Liver (tissue), 9 donors: Measurements from ENCODE around the gene SPEG. TPM values are rescaled to one million over a fixed set of nuclear protein-coding genes. Genes with fewer than 3 reads are reported as not detected.

ENCODE experiments used
- DNase-seq: peaks from one replicate; pipeline ENCODE4 v3.0.0-alpha.2; 2017; ENCODE audit warnings: low spot score
- H3K27ac ChIP-seq, 2 donors: one replicate each; pipeline ENCODE4 v1.7.0; 2013; ENCODE audit warnings: inconsistent platforms in 2 of 2, low read length in 2 of 2, control low read depth in 1 of 2, low read depth in 1 of 2, mild to moderate bottlenecking in 1 of 2
- H3K27me3 ChIP-seq, 4 donors: one replicate each; pipeline versions ENCODE4 v1.6.1 to v1.7.0; 2013; ENCODE audit warnings: low read length in 3 of 4, inconsistent platforms in 1 of 4, mild to moderate bottlenecking in 1 of 4, moderate library complexity in 1 of 4; ENCODE audit not compliant: control insufficient read depth in 4 of 4, insufficient read depth in 4 of 4
- H3K36me3 ChIP-seq, 4 donors: one replicate each; pipeline versions ENCODE4 v1.6.1 to v1.7.0; 2013; ENCODE audit warnings: low read length in 3 of 4, mild to moderate bottlenecking in 3 of 4, low read depth in 1 of 4, moderate library complexity in 1 of 4; ENCODE audit not compliant: control insufficient read depth in 4 of 4, insufficient read depth in 3 of 4
- H3K4me1 ChIP-seq, 4 donors: one replicate each; pipeline versions ENCODE4 v1.6.1 to v1.7.0; 2013; ENCODE audit warnings: low read length in 3 of 4, mild to moderate bottlenecking in 3 of 4, moderate library complexity in 1 of 4; ENCODE audit not compliant: control insufficient read depth in 4 of 4, insufficient read depth in 4 of 4
- H3K4me3 ChIP-seq, 3 donors: one replicate each; pipeline versions ENCODE4 v1.6.1 to v1.7.0; 2013; ENCODE audit warnings: low read length in 3 of 3, control low read depth in 1 of 3, low read depth in 1 of 3, mild to moderate bottlenecking in 1 of 3
- H3K9ac ChIP-seq, 2 donors: one replicate each; pipeline ENCODE4 v1.7.0; 2013; ENCODE audit warnings: low read length in 2 of 2, mild to moderate bottlenecking in 2 of 2, moderate library complexity in 2 of 2, control low read depth in 1 of 2, low read depth in 1 of 2
- H3K9me3 ChIP-seq, 4 donors: one replicate each; pipeline versions ENCODE4 v1.6.1 to v1.7.0; 2013; ENCODE audit warnings: low read length in 3 of 4; ENCODE audit not compliant: control insufficient read depth in 4 of 4
- ATF3 ChIP-seq: IDR thresholded peaks from 2 replicates; pipeline ENCODE4 v1.6.1; 2016; ENCODE audit warnings: antibody characterized with exemption
- CTCF ChIP-seq: fragments of 150-350 bp; IDR thresholded peaks from 2 replicates; pipeline ENCODE4 v1.5.1; 2017; ENCODE audit warnings: improper control_type of control experiment, low read depth, low read length; ENCODE audit not compliant: missing input control
- EGR1 ChIP-seq, 2 donors: IDR thresholded peaks; 2 replicates each; pipeline ENCODE4 v1.6.1; 2016 to 2018; ENCODE audit warnings: antibody characterized with exemption in 2 of 2, low read depth in 2 of 2
- FOXA1 ChIP-seq: IDR thresholded peaks from 2 replicates; pipeline ENCODE4 v1.6.1; 2016; ENCODE audit warnings: antibody characterized with exemption
- FOXA2 ChIP-seq: IDR thresholded peaks from 2 replicates; pipeline ENCODE4 v1.6.1; 2016; ENCODE audit warnings: antibody characterized with exemption
- GABPA ChIP-seq, 2 donors: IDR thresholded peaks in 1 of 2; conservative IDR thresholded peaks in 1 of 2; 2 replicates each; pipeline ENCODE4 v1.6.1; 2016; ENCODE audit warnings: antibody characterized with exemption in 2 of 2, mild to moderate bottlenecking in 1 of 2, moderate library complexity in 1 of 2
- HNF4G ChIP-seq: IDR thresholded peaks from 2 replicates; pipeline ENCODE4 v1.6.1; 2016; ENCODE audit warnings: antibody characterized with exemption
- JUND ChIP-seq, 2 donors: IDR thresholded peaks; 2 replicates each; pipeline ENCODE4 v1.6.1; 2016; ENCODE audit warnings: antibody characterized with exemption in 2 of 2
- NR2F2 ChIP-seq: IDR thresholded peaks from 2 replicates; pipeline ENCODE4 v1.6.1; 2016; ENCODE audit warnings: antibody characterized with exemption
- RAD21 ChIP-seq, 2 donors: IDR thresholded peaks; 2 replicates each; pipeline ENCODE4 v1.6.1; 2016; ENCODE audit warnings: antibody characterized with exemption in 2 of 2, mild to moderate bottlenecking in 2 of 2
- REST ChIP-seq: IDR thresholded peaks from 2 replicates; pipeline ENCODE4 v1.6.1; 2016; ENCODE audit warnings: antibody characterized with exemption, mild to moderate bottlenecking
- RXRA ChIP-seq, 2 donors: IDR thresholded peaks; 2 replicates each; pipeline ENCODE4 v1.6.1; 2017 to 2018; ENCODE audit warnings: antibody characterized with exemption in 2 of 2, mild to moderate bottlenecking in 1 of 2
- SP1 ChIP-seq: IDR thresholded peaks from 2 replicates; pipeline ENCODE4 v1.6.1; 2018; ENCODE audit warnings: antibody characterized with exemption, mild to moderate bottlenecking
- TAF1 ChIP-seq: conservative IDR thresholded peaks from 2 replicates; pipeline ENCODE4 v1.6.1; 2016; ENCODE audit warnings: antibody characterized with exemption, mild to moderate bottlenecking
- YY1 ChIP-seq: IDR thresholded peaks from 2 replicates; pipeline ENCODE4 v1.6.1; 2016; ENCODE audit warnings: antibody characterized with exemption, mild to moderate bottlenecking
- WGBS: extraction: QIAGEN DNeasy Blood & Tissue Kit; methylation state at CpG from one replicate; pipeline ENCODE4 v1.1.7; 2013; 5-methylcytosine and 5-hydroxymethylcytosine counted together
- polyA plus RNA-seq, 2 donors: library from polyadenylated mRNA; stranded (reverse) in 1 of 2; unstranded in 1 of 2; fragments of 200-250 nt in 1 of 2; fragments of >200 nt in 1 of 2; fragmentation: Nextera tagmentation in 1 of 2; extraction: Ambion mirVana in 1 of 2; gene quantifications; one replicate each; pipeline versions ENCODE4 v1.2.1 to v1.2.3, GENCODE V29; 2013 to 2015
- total RNA-seq, 2 donors: library from RNA; depleted of rRNA; stranded (reverse); fragments of >200 nt; gene quantifications; one replicate each; pipeline ENCODE4 v1.2.3, GENCODE V29; 2014
- donor health status: healthy.
- donor health status: healthy.
- donor health status: healthy.
- donor health status: healthy.
- donor health status: healthy.

Gene SPEG
- total and polyA plus RNA-seq, 4 donors, result 0.51 to 0.96 (median 0.66) TPM

GRCh38 chr2:219404954-219405353 lies 29.7 kb upstream of the SPEG start:
- Histone ChIP-seq H3K9ac (no peak overlapping the region), H3K4me1 (no peaks in the 10 kb centered on the region), H3K27me3 (no peaks in the 10 kb centered on the region), H3K9me3 (no peaks in the 10 kb centered on the region), H3K27ac (no peak overlapping the region), H3K36me3 (no peaks in the 10 kb centered on the region), H3K4me3 (no peak overlapping the region)
- no peak for DNase-seq
- TF ChIP-seq FOXA1, result no peak
- no peak for TF ChIP-seq SP1
- no peak for TF ChIP-seq TAF1
- no peak for TF ChIP-seq FOXA2
- no peak for TF ChIP-seq HNF4G
- 80% methylated on average over 7 of the region's 7 CpGs for WGBS

GRCh38 chr2:219405451-219405850 lies 29.2 kb upstream of the SPEG start:
- Histone ChIP-seq H3K27ac (no peak overlapping the region), H3K9ac (no peak overlapping the region), H3K27me3 (no peaks in the 10 kb centered on the region), H3K36me3 (no peaks in the 10 kb centered on the region), H3K9me3 (no peaks in the 10 kb centered on the region), H3K4me1 (no peaks in the 10 kb centered on the region), H3K4me3 (no peak overlapping the region)
- no peak for TF ChIP-seq JUND (IDR thresholded peaks at IDR 0.05)
- no peak for TF ChIP-seq RAD21 (IDR thresholded peaks at IDR 0.05)
- TF ChIP-seq EGR1 (IDR thresholded peaks at IDR 0.05; ENCODE audit: low read depth in 2 of 2), result no peak
- no peak for TF ChIP-seq NR2F2
- TF ChIP-seq RXRA (IDR thresholded peaks at IDR 0.05), result no peak
- TF ChIP-seq ATF3, result no peak
- TF ChIP-seq GABPA (IDR thresholded peaks at IDR 0.05 in 1 of 2, conservative IDR thresholded peaks at IDR 0.05 in 1 of 2), result no peak
- no peak for TF ChIP-seq HNF4G
- no peak for TF ChIP-seq YY1
- 58% methylated on average over 9 of the region's 9 CpGs for WGBS
- no peak for DNase-seq

- 92% methylated on average over 7 of the region's 7 CpGs for WGBS
- no peak for DNase-seq
- H3K27me3 ChIP-seq, result no peaks in the 10 kb centered on the region
- H3K27ac ChIP-seq, result no peak overlapping the region
- no peaks in the 10 kb centered on the region for H3K9me3 ChIP-seq
- H3K4me3 ChIP-seq, result no peak overlapping the region
- H3K4me1 ChIP-seq, result no peaks in the 10 kb centered on the region
- no peak for TF ChIP-seq RXRA (IDR thresholded peaks at IDR 0.05)
- TF ChIP-seq EGR1 (IDR thresholded peaks at IDR 0.05; ENCODE audit: low read depth in 2 of 2), result no peak
- no peak for TF ChIP-seq FOXA1
- no peak for TF ChIP-seq ATF3
- no peak for TF ChIP-seq GABPA (IDR thresholded peaks at IDR 0.05 in 1 of 2, conservative IDR thresholded peaks at IDR 0.05 in 1 of 2)
- no peak for TF ChIP-seq YY1
- no peak for TF ChIP-seq REST
- TF ChIP-seq HNF4G, result no peak
- no peak for TF ChIP-seq FOXA2
- no peak for TF ChIP-seq CTCF
- no peak overlapping the region for H3K9ac ChIP-seq
- no peaks in the 10 kb centered on the region for H3K36me3 ChIP-seq
Observed at GRCh38 chr2:219405958-219406860, 28.4 kb upstream of the SPEG start.
